Loucy (cell line): ENCODE measurements around the gene TCTN1.

Source experiments
- H2AFZ ChIP-seq: fragments of 200-600 bp; sonication (generic); 2 replicates; pipeline ENCODE4 v1.6.0; 2016; ENCODE audit warnings: antibody characterized with exemption, mild to moderate bottlenecking, low read length, moderate library complexity
- H3F3A ChIP-seq: fragments of 200-600 bp; 2 replicates; pipeline ENCODE4 v1.6.0; 2016; ENCODE audit warnings: antibody characterized with exemption, low read depth, mild to moderate bottlenecking
- H3K27me3 ChIP-seq: fragments of 200-600 bp; sonication (generic); 2 replicates; pipeline ENCODE4 v1.6.1; 2014; ENCODE audit warnings: low read length, mild to moderate bottlenecking; ENCODE audit not compliant: insufficient read depth, poor library complexity, severe bottlenecking
- H3K36me3 ChIP-seq: fragments of 200-600 bp; sonication (generic); 2 replicates; pipeline ENCODE4 v1.6.1; 2016; ENCODE audit warnings: low read length; ENCODE audit not compliant: insufficient read depth
- H3K4me1 ChIP-seq: fragments of 200-600 bp; sonication (generic); 2 replicates; pipeline ENCODE4 v1.5.1; 2014; ENCODE audit warnings: low read length, mild to moderate bottlenecking; ENCODE audit not compliant: insufficient read depth, poor library complexity, severe bottlenecking
- H3K4me2 ChIP-seq: fragments of 200-600 bp; sonication (generic); 2 replicates; pipeline ENCODE4 v1.6.0; 2014; ENCODE audit warnings: antibody characterized with exemption, low read length, low read depth, mild to moderate bottlenecking; ENCODE audit not compliant: poor library complexity, severe bottlenecking
- H3K4me3 ChIP-seq: fragments of 200-600 bp; sonication (generic); 2 replicates; pipeline ENCODE4 v1.5.1; 2014; ENCODE audit warnings: low read length, mild to moderate bottlenecking, mixed read lengths; ENCODE audit not compliant: poor library complexity, severe bottlenecking
- H3K79me2 ChIP-seq: fragments of 200-600 bp; sonication (generic); 2 replicates; pipeline ENCODE4 v1.6.1; 2014; ENCODE audit warnings: low read length; ENCODE audit not compliant: insufficient read depth
- H3K9ac ChIP-seq: fragments of 200-600 bp; sonication (generic); 2 replicates; pipeline ENCODE4 v1.6.0; 2014; ENCODE audit warnings: mild to moderate bottlenecking, low read depth, low read length, moderate library complexity; ENCODE audit not compliant: poor library complexity, severe bottlenecking
- H3K9me2 ChIP-seq: fragments of 200-600 bp; sonication (generic); replicated peaks from 2 replicates; pipeline ENCODE4 v1.6.1; 2016; ENCODE audit warnings: low read depth, low read length, mixed read lengths
- H3K9me3 ChIP-seq: fragments of 200-600 bp; sonication (generic); 2 replicates; pipeline ENCODE4 v1.6.1; 2014; ENCODE audit warnings: mild to moderate bottlenecking, antibody characterized with exemption, low read length, low read depth; ENCODE audit not compliant: insufficient read depth
- H4K20me1 ChIP-seq: fragments of 200-600 bp; sonication (generic); 2 replicates; pipeline ENCODE4 v1.6.0; 2014; ENCODE audit warnings: antibody characterized with exemption, low read length, mild to moderate bottlenecking; ENCODE audit not compliant: insufficient read depth, poor library complexity, severe bottlenecking
- EZH2phosphoT487 ChIP-seq: fragments of 200-600 bp; IDR thresholded peaks from 2 replicates; pipeline ENCODE4 v1.6.1; 2018; ENCODE audit warnings: antibody characterized with exemption, mild to moderate bottlenecking, moderate library complexity, borderline replicate concordance
- TF ChIP-seq, protein P1 (sequence below): fragments of 200-600 bp; sonication (generic); conservative IDR thresholded peaks from 2 replicates; pipeline ENCODE4 v1.5.1; 2014; ENCODE audit warnings: mild to moderate bottlenecking, antibody characterized with exemption, low read length

The TCTN1 gene

DNA sequence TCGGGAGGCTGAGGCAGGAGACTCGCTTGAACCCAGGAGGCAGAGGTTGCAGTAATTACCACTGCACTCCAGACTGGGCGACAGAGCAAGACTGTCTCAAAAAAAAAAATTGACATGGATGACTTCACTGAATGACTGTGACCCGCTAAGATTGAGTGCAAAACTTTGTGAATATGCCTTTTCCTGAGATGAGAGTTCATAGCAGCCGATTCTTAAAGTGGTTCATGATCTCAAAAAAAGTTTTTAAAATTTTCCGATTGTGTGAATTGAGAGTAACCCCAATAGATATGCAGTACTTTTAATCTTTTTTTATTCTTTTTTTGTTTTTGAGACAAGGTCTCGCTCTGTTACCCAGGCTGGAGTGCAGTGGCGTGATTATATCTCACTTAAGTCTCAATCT is 1.2 kb downstream of the TCTN1 start:
- no peaks in the 10 kb centered on the region for H3K9me3 ChIP-seq
- no peaks in the 10 kb centered on the region for H3K79me2 ChIP-seq
- H4K20me1 ChIP-seq = no peaks in the 10 kb centered on the region
- no peak overlapping the region for H3K4me3 ChIP-seq
- H3K9ac ChIP-seq = no peak overlapping the region
- no peaks in the 10 kb centered on the region for H3K27me3 ChIP-seq
- no peak overlapping the region for H3K4me2 ChIP-seq
- H3K4me1 ChIP-seq = peaks cover 5% of the 10 kb centered on the region
- no peak overlapping the region for H2AFZ ChIP-seq
- no peaks in the 10 kb centered on the region for H3F3A ChIP-seq
- TF ChIP-seq EZH2phosphoT487 = no peak
- TF ChIP-seq, protein P1, sequence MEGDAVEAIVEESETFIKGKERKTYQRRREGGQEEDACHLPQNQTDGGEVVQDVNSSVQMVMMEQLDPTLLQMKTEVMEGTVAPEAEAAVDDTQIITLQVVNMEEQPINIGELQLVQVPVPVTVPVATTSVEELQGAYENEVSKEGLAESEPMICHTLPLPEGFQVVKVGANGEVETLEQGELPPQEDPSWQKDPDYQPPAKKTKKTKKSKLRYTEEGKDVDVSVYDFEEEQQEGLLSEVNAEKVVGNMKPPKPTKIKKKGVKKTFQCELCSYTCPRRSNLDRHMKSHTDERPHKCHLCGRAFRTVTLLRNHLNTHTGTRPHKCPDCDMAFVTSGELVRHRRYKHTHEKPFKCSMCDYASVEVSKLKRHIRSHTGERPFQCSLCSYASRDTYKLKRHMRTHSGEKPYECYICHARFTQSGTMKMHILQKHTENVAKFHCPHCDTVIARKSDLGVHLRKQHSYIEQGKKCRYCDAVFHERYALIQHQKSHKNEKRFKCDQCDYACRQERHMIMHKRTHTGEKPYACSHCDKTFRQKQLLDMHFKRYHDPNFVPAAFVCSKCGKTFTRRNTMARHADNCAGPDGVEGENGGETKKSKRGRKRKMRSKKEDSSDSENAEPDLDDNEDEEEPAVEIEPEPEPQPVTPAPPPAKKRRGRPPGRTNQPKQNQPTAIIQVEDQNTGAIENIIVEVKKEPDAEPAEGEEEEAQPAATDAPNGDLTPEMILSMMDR = no peak
- H3K36me3 ChIP-seq = no peaks in the 10 kb centered on the region
- no peaks in the 10 kb centered on the region for H3K9me2 ChIP-seq

DNA sequence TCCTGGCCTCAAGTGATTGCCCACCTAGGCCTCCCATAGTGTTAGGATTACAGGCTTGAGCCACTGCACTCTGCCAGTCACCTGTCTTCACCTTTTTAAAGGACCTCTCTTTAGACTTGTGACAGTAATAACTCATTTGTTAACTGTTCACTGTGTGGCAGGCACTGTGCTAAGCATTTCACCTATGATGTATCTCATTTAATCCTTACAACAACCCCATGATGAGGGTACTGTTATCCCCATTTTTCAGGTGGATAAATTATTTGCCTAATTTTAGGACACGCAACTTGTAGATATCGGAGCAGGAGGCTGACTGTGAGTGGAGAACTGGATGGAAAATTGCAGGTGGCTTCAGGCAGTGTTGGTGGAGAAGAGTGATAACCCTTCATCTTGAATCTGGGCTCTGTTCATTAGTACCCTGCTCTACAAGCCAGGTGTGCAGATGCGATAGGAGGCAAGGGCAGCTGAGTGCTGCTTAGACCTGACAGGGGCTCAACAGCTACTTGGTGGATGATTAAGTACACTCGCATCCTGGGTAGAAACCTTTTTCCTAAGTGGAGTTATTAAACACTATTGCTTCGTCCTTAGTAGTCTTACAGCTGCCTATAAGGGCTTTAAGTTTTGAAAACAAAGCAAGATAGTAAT is 2.7 kb downstream of the TCTN1 start:
- H3K79me2 ChIP-seq = no peaks in the 10 kb centered on the region
- no peaks in the 10 kb centered on the region for H3K27me3 ChIP-seq
- no peak overlapping the region for H3K9ac ChIP-seq
- H3K9me2 ChIP-seq = no peaks in the 10 kb centered on the region
- no peak overlapping the region for H2AFZ ChIP-seq
- H4K20me1 ChIP-seq = no peaks in the 10 kb centered on the region
- H3K9me3 ChIP-seq = no peaks in the 10 kb centered on the region
- no peak overlapping the region for H3K4me2 ChIP-seq
- no peak for TF ChIP-seq EZH2phosphoT487
- TF ChIP-seq, protein P1 = no peak
- H3K4me1 ChIP-seq = peaks cover 5% of the 10 kb centered on the region
- no peaks in the 10 kb centered on the region for H3F3A ChIP-seq
- H3K36me3 ChIP-seq = no peaks in the 10 kb centered on the region
- no peak overlapping the region for H3K4me3 ChIP-seq

DNA sequence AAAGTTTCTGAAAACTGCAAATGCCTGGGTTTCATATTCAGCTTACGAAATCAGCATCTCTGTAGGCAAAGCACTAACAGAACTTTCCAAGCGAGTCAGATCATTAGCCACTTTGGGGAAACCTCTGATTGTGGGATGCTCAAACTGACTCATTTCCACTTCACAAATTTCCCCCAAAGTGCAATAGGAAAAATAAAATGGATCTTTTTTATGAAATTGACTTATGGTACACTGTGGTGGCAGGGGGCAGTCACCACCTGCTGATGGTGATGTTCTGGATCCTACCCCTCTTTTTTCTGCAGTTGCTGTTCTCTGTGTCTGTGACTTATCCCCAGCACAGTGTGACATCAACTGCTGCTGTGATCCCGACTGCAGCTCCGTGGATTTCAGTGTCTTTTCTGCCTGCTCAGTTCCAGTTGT is 5.6 kb downstream of the TCTN1 start:
- H3K4me1 ChIP-seq = no peaks in the 10 kb centered on the region
- TF ChIP-seq EZH2phosphoT487 = no peak
- TF ChIP-seq, protein P1 = peak; percentile 53
- no peak overlapping the region for H3K4me2 ChIP-seq
- H3K36me3 ChIP-seq = no peaks in the 10 kb centered on the region
- no peaks in the 10 kb centered on the region for H3K27me3 ChIP-seq
- no peaks in the 10 kb centered on the region for H3K9me3 ChIP-seq
- no peak overlapping the region for H2AFZ ChIP-seq
- H3K79me2 ChIP-seq = no peaks in the 10 kb centered on the region
- H3K9me2 ChIP-seq = no peaks in the 10 kb centered on the region
- no peak overlapping the region for H3K4me3 ChIP-seq
- H3F3A ChIP-seq = no peaks in the 10 kb centered on the region
- no peak overlapping the region for H3K9ac ChIP-seq
- no peaks in the 10 kb centered on the region for H4K20me1 ChIP-seq
